ENCODE results near the gene NAV2. TPM values are rescaled to one million over a fixed set of nuclear protein-coding genes. Genes with fewer than 3 reads are reported as not detected.

NAV2 gene
- total RNA-seq, 1 donor from 2014 or later: not detected

- Mint-ChIP-seq H3K27ac (no peak overlapping the region), H3K9me3 (no peaks in the 10 kb centered on the region), H3K27me3 (peaks cover 5% of the 10 kb centered on the region), H3K36me3 (ENCODE audit: low read depth) (no peaks in the 10 kb centered on the region), H3K4me1 (no peaks in the 10 kb centered on the region), H3K4me3 (no peak overlapping the region)
- intact Hi-C loops (cut with micrococcal nuclease): no loop called here
- DNase-seq: no peak
These were observed 16.6 kb upstream of the NAV2 start for GRCh38 chr11:19696073-19696472.

DNA sequence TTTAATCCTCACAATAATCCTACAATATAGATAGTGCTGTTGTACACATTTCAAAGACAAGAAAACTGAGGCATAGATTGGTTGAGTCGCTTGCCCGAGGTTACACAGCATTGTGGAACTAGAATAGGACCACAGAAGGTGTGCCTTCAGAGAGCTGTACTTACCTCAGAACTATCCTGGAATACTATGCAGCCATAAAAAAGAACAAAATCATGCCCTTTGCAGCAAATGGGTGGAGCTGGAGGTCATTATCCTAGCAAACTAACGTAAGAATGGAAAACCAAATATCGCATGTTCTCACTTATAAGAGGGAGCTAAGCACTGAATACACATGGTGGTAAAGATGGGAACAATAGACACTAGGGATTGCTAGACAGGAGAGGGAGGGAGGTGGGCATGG is 15.7 kb upstream of the NAV2 start:
- intact Hi-C loops (cut with micrococcal nuclease): no loop called here
- Mint-ChIP-seq H3K36me3 (ENCODE audit: low read depth) (no peaks in the 10 kb centered on the region), H3K4me1 (no peaks in the 10 kb centered on the region), H3K9me3 (no peaks in the 10 kb centered on the region), H3K27ac (no peak overlapping the region), H3K4me3 (no peak overlapping the region), H3K27me3 (peaks cover 8% of the 10 kb centered on the region)
- DNase-seq: no peak

DNA sequence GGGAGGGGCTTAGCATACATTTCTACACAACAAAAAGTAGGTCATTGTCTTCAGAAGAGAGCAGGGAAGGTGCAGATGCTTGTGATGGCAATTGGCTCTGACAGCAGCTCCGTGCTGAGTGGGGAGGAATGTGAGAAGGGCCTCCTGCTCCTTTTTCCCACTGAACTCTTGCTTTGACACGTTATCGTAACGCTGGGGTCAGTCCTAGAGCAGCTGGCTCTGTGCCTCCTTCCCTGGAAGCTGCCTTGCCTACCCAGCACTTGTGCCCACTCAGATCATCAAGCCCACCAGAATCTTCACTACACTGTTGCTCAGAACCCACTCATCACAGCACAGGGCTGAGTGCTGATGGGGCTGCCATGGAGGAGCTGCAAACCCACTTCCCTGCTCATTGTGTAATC is 14.9 kb upstream of the NAV2 start:
- DNase-seq: no peak
- no peak overlapping the region for H3K27ac Mint-ChIP-seq
- H3K9me3 Mint-ChIP-seq: no peaks in the 10 kb centered on the region
- no peaks in the 10 kb centered on the region for H3K4me1 Mint-ChIP-seq
- peaks cover 8% of the 10 kb centered on the region for H3K27me3 Mint-ChIP-seq
- intact Hi-C loops (cut with micrococcal nuclease): no loop called here
- H3K36me3 Mint-ChIP-seq (ENCODE audit: low read depth): no peaks in the 10 kb centered on the region
- no peak overlapping the region for H3K4me3 Mint-ChIP-seq

- intact Hi-C loops (cut with micrococcal nuclease): no loop called here
- no peak overlapping the region for H3K4me3 Mint-ChIP-seq
- no peaks in the 10 kb centered on the region for H3K36me3 Mint-ChIP-seq (ENCODE audit: low read depth)
These were observed 13.9 kb upstream of the NAV2 start for GRCh38 chr11:19698493-19699292.

GRCh38 chr11:19701421-19701820 is 11.2 kb upstream of the NAV2 start:
- Mint-ChIP-seq H3K27ac (no peak overlapping the region), H3K27me3 (peaks cover 15% of the 10 kb centered on the region), H3K36me3 (ENCODE audit: low read depth) (no peaks in the 10 kb centered on the region), H3K4me1 (no peaks in the 10 kb centered on the region), H3K9me3 (no peaks in the 10 kb centered on the region), H3K4me3 (no peak overlapping the region)
- intact Hi-C loops (cut with micrococcal nuclease): no loop called here
- DNase-seq: no peak

More at GRCh38 chr11:19698493-19699292, 13.9 kb upstream of the NAV2 start:
- no peak for DNase-seq
- H3K9me3 Mint-ChIP-seq: no peaks in the 10 kb centered on the region
- H3K4me1 Mint-ChIP-seq: no peaks in the 10 kb centered on the region
- H3K27ac Mint-ChIP-seq: no peak overlapping the region
- H3K27me3 Mint-ChIP-seq: peaks cover 8% of the 10 kb centered on the region

DNA sequence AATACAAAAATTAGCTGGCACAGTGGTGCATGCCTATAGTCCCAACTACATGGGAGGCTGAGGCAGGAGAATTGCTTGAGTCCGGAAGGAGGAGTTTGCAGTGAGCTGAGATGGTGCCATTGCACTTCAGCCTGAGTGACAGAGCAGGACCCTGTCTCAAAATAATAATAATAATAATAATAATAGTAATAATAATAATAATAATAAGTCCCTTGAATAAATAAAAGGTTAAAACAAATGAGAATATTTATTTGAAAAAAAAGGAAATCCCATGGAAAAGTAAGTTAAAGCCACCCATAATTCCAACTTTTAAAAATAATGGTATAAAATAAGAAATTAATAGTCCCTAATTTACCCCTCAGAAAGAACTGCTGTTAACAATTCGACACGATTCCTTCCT is 10.0 kb upstream of the NAV2 start:
- no peak for DNase-seq
- no peak overlapping the region for H3K4me3 Mint-ChIP-seq
- intact Hi-C loops (cut with micrococcal nuclease): no loop called here
- H3K36me3 Mint-ChIP-seq (ENCODE audit: low read depth): no peaks in the 10 kb centered on the region
- H3K9me3 Mint-ChIP-seq: no peaks in the 10 kb centered on the region
- peaks cover 13% of the 10 kb centered on the region for H3K27me3 Mint-ChIP-seq
- H3K27ac Mint-ChIP-seq: no peak overlapping the region
- no peaks in the 10 kb centered on the region for H3K4me1 Mint-ChIP-seq

DNA sequence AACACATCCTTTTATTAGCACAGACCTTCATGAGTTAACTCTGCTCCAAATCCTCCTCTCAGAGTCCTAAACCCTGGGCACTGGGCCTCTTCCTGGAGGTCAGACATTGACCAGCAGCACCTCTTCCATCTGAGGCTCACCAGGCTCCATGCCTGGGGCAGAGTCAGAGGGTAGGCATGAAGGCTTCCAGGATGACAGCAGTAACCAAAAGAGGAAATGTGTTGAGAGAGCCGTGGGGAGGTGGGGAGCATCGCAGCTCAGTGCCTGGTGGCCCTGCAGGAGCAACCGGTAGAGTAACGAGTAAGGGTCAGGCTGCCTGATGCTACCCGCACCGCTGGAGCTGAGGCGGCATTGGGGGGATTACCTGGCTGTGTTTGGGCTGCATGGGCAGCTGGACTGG is 9.4 kb upstream of the NAV2 start:
- intact Hi-C loops (cut with micrococcal nuclease): no loop called here

GRCh38 chr11:19704213-19704612 is 8.4 kb upstream of the NAV2 start:
- Mint-ChIP-seq H3K27me3 (peaks cover 14% of the 10 kb centered on the region), H3K9me3 (no peaks in the 10 kb centered on the region), H3K36me3 (ENCODE audit: low read depth) (no peaks in the 10 kb centered on the region), H3K4me3 (no peak overlapping the region), H3K27ac (no peak overlapping the region), H3K4me1 (no peaks in the 10 kb centered on the region)
- no peak for DNase-seq
- intact Hi-C loops (cut with micrococcal nuclease): no loop called here

More for the DNA sequence above, 9.4 kb upstream of the NAV2 start:
- H3K27me3 Mint-ChIP-seq: peaks cover 14% of the 10 kb centered on the region
- no peak for DNase-seq
- H3K4me3 Mint-ChIP-seq: no peak overlapping the region
- H3K36me3 Mint-ChIP-seq (ENCODE audit: low read depth): no peaks in the 10 kb centered on the region
- no peaks in the 10 kb centered on the region for H3K4me1 Mint-ChIP-seq
- no peaks in the 10 kb centered on the region for H3K9me3 Mint-ChIP-seq
- no peak overlapping the region for H3K27ac Mint-ChIP-seq

- DNase-seq: no peak
- H3K4me3 Mint-ChIP-seq: no peak overlapping the region
- no peaks in the 10 kb centered on the region for H3K9me3 Mint-ChIP-seq
- no peaks in the 10 kb centered on the region for H3K36me3 Mint-ChIP-seq (ENCODE audit: low read depth)
- intact Hi-C loops (cut with micrococcal nuclease): no loop called here
- H3K27me3 Mint-ChIP-seq: peaks cover 24% of the 10 kb centered on the region
- no peaks in the 10 kb centered on the region for H3K4me1 Mint-ChIP-seq
- no peak overlapping the region for H3K27ac Mint-ChIP-seq
These were observed 6.7 kb upstream of the NAV2 start for GRCh38 chr11:19705936-19706335.

DNA sequence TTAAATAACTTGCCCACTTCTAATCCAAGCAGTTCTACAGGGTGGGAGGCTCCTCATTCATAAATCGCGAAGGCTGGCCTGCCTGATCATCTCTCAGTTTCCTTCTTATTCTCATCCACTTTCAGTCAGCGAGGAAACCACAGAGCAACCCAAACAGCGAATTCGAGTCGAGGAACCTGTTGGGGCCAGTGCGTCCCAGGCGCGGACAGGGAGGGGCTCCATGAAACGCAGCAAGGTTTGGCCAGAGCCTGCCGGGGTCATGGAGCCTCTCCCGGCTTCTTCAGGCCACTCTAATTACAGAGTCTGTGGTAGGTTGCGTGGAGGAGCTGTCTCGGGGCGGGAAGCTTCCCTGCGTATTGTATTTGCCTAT is 741 bp upstream of the NAV2 start:
- Mint-ChIP-seq H3K4me3 (peak overlapping the region; percentile 84), H3K9me3 (no peaks in the 10 kb centered on the region), H3K27me3 (peaks cover 58% of the 10 kb centered on the region), H3K4me1 (peaks cover 21% of the 10 kb centered on the region), H3K27ac (peak overlapping the region; percentile 83), H3K36me3 (ENCODE audit: low read depth) (peaks cover 2% of the 10 kb centered on the region)
- intact Hi-C loops (cut with micrococcal nuclease): loop anchor here (1.0 to 5.0 kb wide), 4 partner anchors 11 to 595 kb away; partner anchors contain the start of genes DBX1, E2F8 and ZDHHC13
- peak; percentile 67 for DNase-seq

- intact Hi-C loops (cut with micrococcal nuclease): loop anchor here (2.0 to 5.0 kb wide), 3 partner anchors 449 to 596 kb away; partner anchors contain the start of genes DBX1, E2F8 and ZDHHC13
- no peak for DNase-seq
- H3K4me1 Mint-ChIP-seq: peaks cover 21% of the 10 kb centered on the region
- H3K4me3 Mint-ChIP-seq: peak overlapping the region; percentile 88
- H3K27me3 Mint-ChIP-seq: peaks cover 64% of the 10 kb centered on the region
- no peak overlapping the region for H3K27ac Mint-ChIP-seq
- H3K36me3 Mint-ChIP-seq (ENCODE audit: low read depth): peaks cover 2% of the 10 kb centered on the region
- no peaks in the 10 kb centered on the region for H3K9me3 Mint-ChIP-seq
These were observed 772 bp downstream of the NAV2 start for GRCh38 chr11:19713196-19714021.

GRCh38 chr11:19714022-19714386 is 1.4 kb downstream of the NAV2 start:
- H3K9me3 Mint-ChIP-seq: no peaks in the 10 kb centered on the region
- H3K27me3 Mint-ChIP-seq: peaks cover 67% of the 10 kb centered on the region
- DNase-seq: no peak
- no peak overlapping the region for H3K27ac Mint-ChIP-seq
- intact Hi-C loops (cut with micrococcal nuclease): loop anchor here (5.0 kb wide), 2 partner anchors 448 to 597 kb away; partner anchors contain the start of genes DBX1 and ZDHHC13
- peaks cover 21% of the 10 kb centered on the region for H3K4me1 Mint-ChIP-seq
- H3K4me3 Mint-ChIP-seq: peak overlapping the region; percentile 73
- H3K36me3 Mint-ChIP-seq (ENCODE audit: low read depth): peaks cover 2% of the 10 kb centered on the region

DNA sequence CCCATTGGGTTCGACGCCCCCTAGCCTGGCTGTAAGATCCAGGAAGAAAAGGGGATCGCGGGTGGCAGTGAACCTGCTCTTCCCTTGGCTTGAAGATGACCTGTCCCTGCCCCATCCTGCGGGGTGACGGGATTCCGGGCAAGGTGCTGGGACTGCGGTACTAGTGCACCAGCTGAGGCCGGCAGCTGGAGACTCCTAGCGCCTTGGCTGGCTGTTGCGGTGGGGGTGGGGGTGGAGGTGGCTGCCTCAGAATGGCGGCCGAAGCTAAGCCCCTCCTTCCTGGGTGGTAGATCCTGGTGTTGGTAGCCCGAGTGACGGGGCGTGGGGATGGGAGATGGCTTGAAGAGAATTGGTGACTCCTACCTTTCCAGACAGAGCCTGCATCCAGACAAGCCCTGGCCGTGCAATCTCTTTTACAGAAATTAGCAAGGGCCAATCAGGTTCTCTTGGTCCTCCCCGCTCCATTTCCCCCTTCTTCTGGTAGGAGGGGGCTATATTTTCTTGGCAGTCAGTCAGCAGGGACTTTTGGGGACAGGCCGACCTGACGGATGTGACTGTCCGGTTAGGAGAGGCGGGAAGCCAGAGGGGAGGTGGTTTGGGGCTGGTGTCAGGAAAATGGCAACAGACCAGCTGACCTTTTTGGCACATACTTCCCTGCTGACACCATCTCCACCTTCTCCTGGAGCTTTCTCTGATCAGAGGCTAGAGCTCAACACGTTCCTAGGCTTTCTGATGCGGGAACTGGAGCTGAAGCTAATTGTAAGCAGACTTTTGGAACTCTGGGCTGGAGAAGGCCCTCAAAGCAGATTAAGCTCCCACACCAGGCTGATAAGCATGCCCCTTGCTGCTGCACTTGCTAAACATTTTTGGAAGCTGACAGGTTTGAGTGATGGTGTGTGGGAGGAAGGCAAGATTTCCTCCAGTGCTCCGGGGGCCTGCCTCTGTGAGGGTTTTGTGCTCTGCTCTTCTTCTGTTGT is 2.0 kb downstream of the NAV2 start:
- Mint-ChIP-seq H3K27ac (no peak overlapping the region), H3K9me3 (no peaks in the 10 kb centered on the region), H3K4me1 (peaks cover 21% of the 10 kb centered on the region), H3K36me3 (ENCODE audit: low read depth) (peaks cover 2% of the 10 kb centered on the region), H3K27me3 (peaks cover 65% of the 10 kb centered on the region), H3K4me3 (peak overlapping the region; percentile 73)
- intact Hi-C loops (cut with micrococcal nuclease): loop anchor here (5.0 kb wide), 2 partner anchors 448 to 597 kb away; partner anchors contain the start of genes DBX1 and ZDHHC13
- DNase-seq: no peak

Measured in activated CD4-positive, alpha-beta T cell treated with anti-CD3 and anti-CD28 coated beads, Interleukin-2, amount 10 ng/mL, durations not matched to agents 24 days and 14 days (primary cell).